ENCODE data around the gene GPX1.
A peak's percentile ranks its signal among the peaks of the same experiment; 100 is the strongest.
"Not testable (repeated sequence)": the region's sequence is repeated elsewhere in the genome, so short reads cannot be mapped to it uniquely, and the experiment has no call there.

The GPX1 gene

GRCh38 chr3:49352281-49352680 lies 5.9 kb downstream of the GPX1 start:
- H3K27ac ChIP-seq (ENCODE audit: low read depth, low read length) = no peak overlapping the region
- H3K36me3 ChIP-seq (ENCODE audit: control insufficient read depth, insufficient read depth, low read length) = peaks cover 3% of the 10 kb centered on the region
- H3K4me3 ChIP-seq (ENCODE audit: low read length) = no peak overlapping the region
- no peak overlapping the region for H3K9ac ChIP-seq (ENCODE audit: low read length)
- H3K4me1 ChIP-seq (ENCODE audit: control insufficient read depth, insufficient read depth, low read length) = no peaks in the 10 kb centered on the region
- no peaks in the 10 kb centered on the region for H3K27me3 ChIP-seq (ENCODE audit: control insufficient read depth, insufficient read depth, low read length)

DNA sequence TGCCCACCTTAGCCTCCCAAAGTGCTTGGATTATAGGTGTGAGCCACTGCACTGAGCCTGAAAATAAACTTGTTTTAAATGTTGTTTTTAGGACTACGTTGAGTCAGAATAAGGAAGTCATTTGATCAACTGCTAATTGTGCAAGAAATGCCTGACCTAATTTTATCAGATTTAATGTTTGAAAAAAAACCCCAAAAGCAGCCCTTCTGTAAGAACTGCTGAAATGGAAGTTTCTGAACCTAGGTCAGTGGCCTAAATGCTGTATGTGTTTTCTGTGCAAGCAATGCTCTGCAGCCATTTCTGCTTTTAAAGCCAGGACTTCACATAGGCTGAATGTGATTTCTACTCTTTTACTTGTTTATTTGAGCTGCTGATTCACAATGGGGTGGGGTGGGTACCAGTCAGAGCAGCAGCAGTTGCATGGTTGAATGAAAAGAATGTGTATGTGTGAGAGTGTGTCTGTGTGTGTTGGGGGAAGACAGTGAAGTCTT lies 6.6 kb downstream of the GPX1 start:
- H3K27ac ChIP-seq (ENCODE audit: low read depth, low read length) = no peak overlapping the region
- no peak overlapping the region for H3K4me3 ChIP-seq (ENCODE audit: low read length)
- no peaks in the 10 kb centered on the region for H3K4me1 ChIP-seq (ENCODE audit: control insufficient read depth, insufficient read depth, low read length)
- H3K9ac ChIP-seq (ENCODE audit: low read length) = no peak overlapping the region
- peaks cover 3% of the 10 kb centered on the region for H3K36me3 ChIP-seq (ENCODE audit: control insufficient read depth, insufficient read depth, low read length)
- H3K27me3 ChIP-seq (ENCODE audit: control insufficient read depth, insufficient read depth, low read length) = no peaks in the 10 kb centered on the region

GRCh38 chr3:49349348-49350114 lies 8.6 kb downstream of the GPX1 start:
- Histone ChIP-seq H3K36me3 (ENCODE audit: control insufficient read depth, insufficient read depth, low read length) (no peaks in the 10 kb centered on the region), H3K27ac (ENCODE audit: low read depth, low read length) (no peak overlapping the region), H3K9ac (ENCODE audit: low read length) (no peak overlapping the region), H3K4me1 (ENCODE audit: control insufficient read depth, insufficient read depth, low read length) (no peaks in the 10 kb centered on the region), H3K4me3 (ENCODE audit: low read length) (no peak overlapping the region), H3K27me3 (ENCODE audit: control insufficient read depth, insufficient read depth, low read length) (no peaks in the 10 kb centered on the region)

GRCh38 chr3:49348361-49348760 lies 9.8 kb downstream of the GPX1 start:
- H3K27me3 ChIP-seq (ENCODE audit: control insufficient read depth, insufficient read depth, low read length); H3K4me3 ChIP-seq (ENCODE audit: low read length); H3K36me3 ChIP-seq (ENCODE audit: control insufficient read depth, insufficient read depth, low read length); H3K9ac ChIP-seq (ENCODE audit: low read length); H3K27ac ChIP-seq (ENCODE audit: low read depth, low read length); H3K4me1 ChIP-seq (ENCODE audit: control insufficient read depth, insufficient read depth, low read length): not testable (repeated sequence)

- Histone ChIP-seq H3K27me3 (ENCODE audit: control insufficient read depth, insufficient read depth, low read length) (no peaks in the 10 kb centered on the region), H3K9ac (ENCODE audit: low read length) (no peak overlapping the region), H3K4me1 (ENCODE audit: control insufficient read depth, insufficient read depth, low read length) (no peaks in the 10 kb centered on the region), H3K27ac (ENCODE audit: low read depth, low read length) (no peak overlapping the region), H3K4me3 (ENCODE audit: low read length) (no peak overlapping the region), H3K36me3 (ENCODE audit: control insufficient read depth, insufficient read depth, low read length) (no peaks in the 10 kb centered on the region)
Measured at GRCh38 chr3:49346797-49347251, 11.3 kb downstream of the GPX1 start.

DNA sequence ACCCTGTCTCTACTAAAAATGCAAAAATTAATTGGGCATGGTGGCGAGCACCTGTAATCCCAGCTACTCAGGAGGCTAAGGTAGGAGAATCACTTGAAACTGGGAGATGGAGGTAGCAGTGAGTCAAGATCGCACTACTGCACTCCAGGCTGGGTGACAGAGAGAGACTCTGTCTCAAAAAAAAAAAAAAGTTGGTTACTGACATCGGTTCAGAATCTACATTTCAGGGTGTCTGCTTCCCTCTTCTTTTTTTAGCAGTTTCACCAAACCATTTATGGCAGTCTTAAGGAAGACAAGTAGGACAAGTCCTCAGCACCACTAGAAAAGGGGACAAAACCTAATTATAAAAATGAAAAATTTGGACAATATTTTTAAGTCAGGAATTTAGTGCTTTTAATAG lies 15.0 kb downstream of the GPX1 start:
- Histone ChIP-seq H3K9ac (ENCODE audit: low read length) (no peak overlapping the region), H3K4me3 (ENCODE audit: low read length) (no peak overlapping the region), H3K4me1 (ENCODE audit: control insufficient read depth, insufficient read depth, low read length) (peaks cover 7% of the 10 kb centered on the region), H3K36me3 (ENCODE audit: control insufficient read depth, insufficient read depth, low read length) (no peaks in the 10 kb centered on the region), H3K27me3 (ENCODE audit: control insufficient read depth, insufficient read depth, low read length) (no peaks in the 10 kb centered on the region), H3K27ac (ENCODE audit: low read depth, low read length) (no peak overlapping the region)

DNA sequence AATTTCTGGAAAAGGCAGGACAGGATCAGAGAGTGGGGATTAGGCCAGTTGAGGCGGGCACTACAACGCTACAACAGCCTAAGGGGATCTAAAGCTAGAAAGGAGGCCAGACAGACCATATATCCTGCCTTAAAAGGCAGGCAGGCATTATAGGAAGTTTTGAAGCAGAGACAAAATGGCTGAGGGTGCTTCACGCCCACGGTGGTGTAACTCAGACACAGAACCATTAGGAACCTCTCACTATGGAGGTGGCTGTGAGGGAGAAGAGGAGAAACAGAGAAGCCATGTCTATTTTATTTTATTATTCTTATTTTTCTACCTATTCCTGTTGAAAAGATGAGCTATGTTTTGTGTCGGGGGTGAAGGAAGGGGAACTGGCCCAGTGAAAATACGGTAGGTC lies 16.2 kb downstream of the GPX1 start:
- Histone ChIP-seq H3K9ac (ENCODE audit: low read length) (no peak overlapping the region), H3K4me1 (ENCODE audit: control insufficient read depth, insufficient read depth, low read length) (peaks cover 7% of the 10 kb centered on the region), H3K4me3 (ENCODE audit: low read length) (no peak overlapping the region), H3K27ac (ENCODE audit: low read depth, low read length) (no peak overlapping the region), H3K36me3 (ENCODE audit: control insufficient read depth, insufficient read depth, low read length) (no peaks in the 10 kb centered on the region), H3K27me3 (ENCODE audit: control insufficient read depth, insufficient read depth, low read length) (no peaks in the 10 kb centered on the region)

- H3K27me3 ChIP-seq (ENCODE audit: control insufficient read depth, insufficient read depth, low read length) = no peaks in the 10 kb centered on the region
- H3K4me3 ChIP-seq (ENCODE audit: low read length) = peak within 1 kb of the TSS; percentile 90
- peaks cover 7% of the 10 kb centered on the region for H3K4me1 ChIP-seq (ENCODE audit: control insufficient read depth, insufficient read depth, low read length)
- H3K9ac ChIP-seq (ENCODE audit: low read length) = peak within 1 kb of the TSS; percentile 78
- peak within 1 kb of the TSS; percentile 97 for H3K27ac ChIP-seq (ENCODE audit: low read depth, low read length)
- no peaks in the 10 kb centered on the region for H3K36me3 ChIP-seq (ENCODE audit: control insufficient read depth, insufficient read depth, low read length)
Measured at GRCh38 chr3:49339941-49340800, 18.0 kb downstream of the GPX1 start, which contains the start of gene USP4. TSS of gene USP4 (minus strand) at chr3:49340053. CDS start at chr3:49340024, 29 bp downstream.

- H3K9ac ChIP-seq (ENCODE audit: low read length) = peak overlapping the region; percentile 74
- H3K4me3 ChIP-seq (ENCODE audit: low read length) = peak overlapping the region; percentile 90
Measured at GRCh38 chr3:49339581-49339940, 18.6 kb downstream of the GPX1 start.

GRCh38 chr3:49333916-49334633 lies 24.1 kb downstream of the GPX1 start:
- H3K4me1 ChIP-seq (ENCODE audit: control insufficient read depth, insufficient read depth, low read length) = no peaks in the 10 kb centered on the region
- H3K36me3 ChIP-seq (ENCODE audit: control insufficient read depth, insufficient read depth, low read length) = peaks cover 14% of the 10 kb centered on the region
- H3K27ac ChIP-seq (ENCODE audit: low read depth, low read length) = no peak overlapping the region
- no peak overlapping the region for H3K4me3 ChIP-seq (ENCODE audit: low read length)
- no peaks in the 10 kb centered on the region for H3K27me3 ChIP-seq (ENCODE audit: control insufficient read depth, insufficient read depth, low read length)
- H3K9ac ChIP-seq (ENCODE audit: low read length) = no peak overlapping the region

More at GRCh38 chr3:49339581-49339940, 18.6 kb downstream of the GPX1 start:
- H3K27ac ChIP-seq (ENCODE audit: low read depth, low read length) = peak overlapping the region; percentile 97
- H3K27me3 ChIP-seq (ENCODE audit: control insufficient read depth, insufficient read depth, low read length) = no peaks in the 10 kb centered on the region
- H3K36me3 ChIP-seq (ENCODE audit: control insufficient read depth, insufficient read depth, low read length) = peaks cover 4% of the 10 kb centered on the region
- H3K4me1 ChIP-seq (ENCODE audit: control insufficient read depth, insufficient read depth, low read length) = peaks cover 7% of the 10 kb centered on the region

- Histone ChIP-seq H3K9ac (ENCODE audit: low read length) (no peak overlapping the region), H3K4me1 (ENCODE audit: control insufficient read depth, insufficient read depth, low read length) (no peaks in the 10 kb centered on the region), H3K4me3 (ENCODE audit: low read length) (no peak overlapping the region), H3K27me3 (ENCODE audit: control insufficient read depth, insufficient read depth, low read length) (no peaks in the 10 kb centered on the region), H3K36me3 (ENCODE audit: control insufficient read depth, insufficient read depth, low read length) (peaks cover 14% of the 10 kb centered on the region), H3K27ac (ENCODE audit: low read depth, low read length) (no peak overlapping the region)
Measured at GRCh38 chr3:49333091-49333490, 25.1 kb downstream of the GPX1 start.

GRCh38 chr3:49329186-49329585 lies 29.0 kb downstream of the GPX1 start:
- H3K4me1 ChIP-seq (ENCODE audit: control insufficient read depth, insufficient read depth, low read length) = no peaks in the 10 kb centered on the region
- H3K27ac ChIP-seq (ENCODE audit: low read depth, low read length) = no peak overlapping the region
- H3K27me3 ChIP-seq (ENCODE audit: control insufficient read depth, insufficient read depth, low read length) = no peaks in the 10 kb centered on the region
- no peak overlapping the region for H3K9ac ChIP-seq (ENCODE audit: low read length)
- peaks cover 24% of the 10 kb centered on the region for H3K36me3 ChIP-seq (ENCODE audit: control insufficient read depth, insufficient read depth, low read length)
- no peak overlapping the region for H3K4me3 ChIP-seq (ENCODE audit: low read length)
